Non-pigmented ciliary epithelial cell (primary cell): Measurements from ENCODE around the gene SPTBN4.
"Not testable (repeated sequence)": the region's sequence is repeated elsewhere in the genome, so short reads cannot be mapped to it uniquely, and the experiment has no call there.

ENCODE experiments used
- DNase-seq: peaks from one replicate; pipeline ENCODE4 v3.0.0-alpha.2; 2010; ENCODE audit warnings: low read depth

The SPTBN4 gene

GRCh38 chr19:40588926-40589569 is 122.2 kb downstream of the SPTBN4 start:
- no peak for DNase-seq

GRCh38 chr19:40589591-40590429 is 123.0 kb downstream of the SPTBN4 start:
- DNase-seq: no peak

DNA sequence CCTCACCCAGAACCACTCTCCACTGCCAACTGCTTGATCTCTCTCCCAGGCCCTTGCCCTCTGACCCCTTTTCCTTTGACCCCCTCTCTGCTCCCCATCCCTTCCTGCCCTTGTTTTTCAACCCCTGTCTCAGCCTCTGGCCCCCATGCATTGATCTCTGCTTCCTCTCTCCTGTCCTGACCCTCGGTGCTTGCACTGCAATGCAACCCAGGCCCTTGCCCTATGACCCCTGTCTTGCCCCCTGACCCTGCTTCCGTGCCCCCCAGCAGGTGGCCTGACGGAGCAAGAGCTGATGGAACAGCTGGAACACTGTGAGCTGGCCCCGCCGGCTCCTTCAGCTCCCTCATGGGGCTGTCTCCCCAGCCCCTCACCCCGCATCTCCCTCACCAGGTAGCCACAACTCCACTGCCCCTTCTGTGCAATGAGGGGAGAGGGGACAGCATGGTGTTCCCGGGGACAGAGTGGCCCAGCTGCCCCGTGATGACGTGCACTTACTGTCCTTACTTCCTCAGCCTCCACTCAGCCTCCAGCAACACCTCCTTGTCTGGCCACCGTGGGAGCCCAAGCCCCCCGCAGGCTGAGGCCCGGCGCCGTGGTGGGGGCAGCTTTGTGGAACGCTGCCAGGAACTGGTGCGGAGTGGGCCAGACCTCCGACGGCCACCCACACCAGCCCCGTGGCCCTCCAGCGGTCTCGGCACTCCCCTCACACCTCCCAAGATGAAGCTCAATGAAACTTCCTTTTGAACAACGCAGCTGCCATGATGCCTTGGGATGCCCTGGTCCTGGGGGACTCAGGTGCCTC is 123.9 kb downstream of the SPTBN4 start:
- no peak for DNase-seq

GRCh38 chr19:40591724-40592123 is 124.9 kb downstream of the SPTBN4 start:
- not testable (repeated sequence) for DNase-seq

DNA sequence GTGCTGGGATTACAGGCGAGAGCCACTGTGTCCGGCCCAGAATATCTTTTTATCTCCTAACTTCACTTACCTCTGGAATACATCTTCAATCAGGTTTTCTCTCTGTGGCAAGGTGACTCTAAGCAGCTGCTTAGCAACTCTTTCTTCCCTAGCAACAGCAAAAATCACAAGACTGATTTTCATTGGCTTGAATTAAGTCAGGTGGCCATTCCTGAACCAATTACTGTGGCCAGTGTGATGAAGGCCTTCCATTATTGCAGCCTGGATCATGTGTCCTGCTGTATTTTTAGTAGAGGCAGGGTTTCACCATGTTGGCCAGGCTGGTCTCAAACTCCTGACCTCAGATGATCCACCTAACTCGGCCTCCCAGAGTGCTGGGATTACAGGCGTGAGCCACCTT is 125.4 kb downstream of the SPTBN4 start:
- no peak for DNase-seq

- DNase-seq: no peak
Measured at GRCh38 chr19:40594255-40594654, 127.5 kb downstream of the SPTBN4 start.

DNA sequence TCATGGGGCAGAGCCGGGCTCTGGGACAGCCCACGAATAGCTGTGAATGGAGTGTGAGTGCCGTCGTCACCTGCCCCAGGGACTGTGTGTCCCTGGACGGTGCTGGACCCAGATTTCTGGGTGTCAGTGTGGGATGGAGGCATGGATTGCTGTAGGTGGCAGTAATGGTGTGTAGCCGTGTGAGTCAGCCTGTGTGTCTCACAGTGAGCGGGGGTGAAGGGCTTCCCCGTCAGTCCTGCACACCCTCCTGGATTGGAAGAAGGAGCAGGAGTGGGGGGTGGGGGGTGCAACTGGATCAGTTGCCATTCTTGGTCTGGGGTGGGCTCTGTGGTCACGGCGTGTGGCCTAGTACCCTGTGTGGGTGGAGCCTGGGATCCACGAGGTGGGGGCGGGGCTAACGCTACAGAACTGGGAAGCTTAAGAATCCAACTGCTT is 127.9 kb downstream of the SPTBN4 start:
- no peak for DNase-seq

DNA sequence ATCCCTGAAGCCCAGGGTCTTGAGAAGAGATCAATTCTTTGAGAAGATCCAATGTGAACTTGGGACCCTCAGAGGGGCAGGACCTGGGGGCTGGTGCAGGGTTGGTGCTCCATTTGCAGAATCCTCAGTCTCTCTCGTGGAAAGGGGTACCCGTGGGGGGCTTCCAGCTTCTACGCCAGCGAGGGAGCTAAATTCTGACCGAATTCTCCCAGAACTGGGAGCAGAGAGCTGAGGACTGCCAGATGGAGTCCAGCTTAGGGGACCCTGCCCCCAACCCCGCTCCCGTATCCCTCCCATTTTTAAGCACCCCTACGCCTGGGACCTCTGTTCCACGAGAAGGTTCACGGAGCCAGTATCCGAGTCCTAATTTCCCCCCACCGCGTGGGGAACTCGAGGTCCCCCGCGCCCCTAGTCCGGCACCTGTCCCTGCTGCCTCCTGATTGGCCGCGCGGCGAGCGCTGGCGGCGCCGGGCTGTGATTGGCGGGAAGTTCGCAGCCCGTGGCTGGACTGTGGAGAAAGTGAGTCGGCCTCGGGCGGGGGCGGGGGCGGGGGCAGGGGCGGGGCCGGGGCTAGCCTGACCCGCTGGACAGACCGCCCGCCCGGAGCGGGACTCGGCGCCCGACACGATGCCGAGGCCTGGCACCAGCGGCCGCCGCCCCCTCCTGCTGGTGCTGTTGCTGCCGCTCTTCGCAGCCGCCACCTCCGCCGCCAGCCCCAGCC is 130.0 kb downstream of the SPTBN4 start:
- no peak for DNase-seq

DNA sequence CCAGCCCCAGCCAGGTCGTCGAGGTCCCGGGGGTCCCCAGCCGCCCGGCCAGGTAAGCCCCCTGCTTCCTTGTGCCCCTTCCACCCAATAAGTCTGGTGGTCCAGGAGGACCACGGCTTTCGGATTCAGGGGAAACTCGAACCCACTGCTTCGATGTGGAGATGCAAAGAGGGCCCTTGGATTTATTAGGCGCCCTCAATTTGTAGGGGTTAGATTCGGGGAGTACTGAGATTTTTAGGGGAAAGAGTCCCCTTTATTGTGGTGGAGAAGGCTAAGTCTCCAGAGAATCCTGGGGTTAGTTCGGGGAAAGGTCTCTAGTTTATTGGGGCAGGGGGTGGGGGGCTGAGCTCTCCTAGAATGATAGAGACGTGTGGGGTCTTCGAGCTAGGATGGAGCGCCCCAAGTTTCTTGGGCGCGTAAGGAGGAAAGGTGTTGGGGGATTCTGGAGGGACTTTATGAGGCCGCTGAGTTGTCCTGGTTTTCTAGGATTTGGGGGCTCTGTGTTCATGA is 130.6 kb downstream of the SPTBN4 start:
- DNase-seq: no peak

DNA sequence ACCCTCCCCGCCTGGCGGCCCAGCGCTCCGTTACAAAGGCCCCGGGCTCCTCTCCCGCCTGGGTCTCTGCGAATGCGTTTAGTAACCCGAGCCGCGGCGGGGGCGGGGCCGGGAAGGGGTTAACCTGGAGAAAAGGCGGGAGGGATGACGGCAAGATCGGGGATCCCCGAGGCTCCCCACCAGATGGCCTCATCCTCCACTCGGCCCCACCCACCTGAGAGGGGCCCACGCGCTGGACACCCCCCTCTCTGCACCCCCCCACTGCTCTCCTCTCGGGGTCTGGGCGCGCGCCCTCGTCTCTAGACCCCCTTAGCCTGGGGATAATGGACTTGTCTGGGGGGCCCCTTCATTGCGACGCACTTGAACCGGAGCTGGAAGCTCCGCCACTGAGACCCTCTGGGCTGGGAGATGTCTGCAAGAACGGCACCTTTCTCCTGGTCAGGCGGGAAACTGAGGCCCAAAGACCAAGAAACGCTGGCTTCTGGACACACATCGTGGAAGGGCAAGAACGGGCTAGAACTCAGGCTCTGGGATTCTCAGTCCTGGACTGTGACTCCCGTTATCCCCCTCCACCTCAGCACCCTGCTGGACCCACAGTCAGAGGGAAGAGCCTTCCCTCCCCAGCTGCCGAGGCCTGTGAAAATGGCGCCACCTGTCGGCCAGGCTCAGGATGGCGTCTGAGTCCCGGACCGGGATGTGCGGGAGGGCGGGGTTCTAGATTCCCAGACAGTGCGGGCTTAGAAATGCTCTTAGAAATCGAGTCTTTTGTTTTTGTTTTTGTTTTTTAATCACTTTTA is 131.5 kb downstream of the SPTBN4 start:
- DNase-seq: no peak

GRCh38 chr19:40598918-40599307 is 132.1 kb downstream of the SPTBN4 start:
- no peak for DNase-seq

DNA sequence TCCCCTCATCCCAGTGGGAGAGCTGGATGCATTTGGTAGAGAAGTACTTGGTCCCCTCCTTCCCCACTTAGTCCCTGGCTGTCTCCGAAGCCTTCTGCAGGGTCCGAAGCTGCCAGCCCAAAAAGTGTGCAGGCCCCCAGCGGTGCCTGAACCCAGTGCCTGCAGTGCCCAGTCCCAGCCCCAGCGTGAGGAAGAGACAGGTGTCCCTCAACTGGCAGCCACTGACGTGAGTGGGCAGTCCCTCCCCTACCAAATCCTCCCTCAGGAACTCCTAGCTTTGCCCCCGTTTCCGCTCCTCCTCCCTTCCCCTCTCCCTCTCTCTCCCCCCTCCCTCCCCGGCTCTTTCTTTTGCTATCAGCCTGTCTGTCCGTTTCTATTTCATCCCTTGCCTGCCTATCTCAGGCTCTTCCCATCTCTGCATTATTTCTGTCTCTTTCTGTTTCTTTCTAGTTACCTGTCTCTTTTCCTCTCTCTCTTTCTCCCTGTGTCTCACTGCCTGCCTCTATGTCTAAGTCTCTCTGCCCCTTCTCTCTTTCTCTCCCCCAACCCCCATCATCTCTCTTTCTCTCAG is 132.6 kb downstream of the SPTBN4 start:
- DNase-seq: no peak

DNA sequence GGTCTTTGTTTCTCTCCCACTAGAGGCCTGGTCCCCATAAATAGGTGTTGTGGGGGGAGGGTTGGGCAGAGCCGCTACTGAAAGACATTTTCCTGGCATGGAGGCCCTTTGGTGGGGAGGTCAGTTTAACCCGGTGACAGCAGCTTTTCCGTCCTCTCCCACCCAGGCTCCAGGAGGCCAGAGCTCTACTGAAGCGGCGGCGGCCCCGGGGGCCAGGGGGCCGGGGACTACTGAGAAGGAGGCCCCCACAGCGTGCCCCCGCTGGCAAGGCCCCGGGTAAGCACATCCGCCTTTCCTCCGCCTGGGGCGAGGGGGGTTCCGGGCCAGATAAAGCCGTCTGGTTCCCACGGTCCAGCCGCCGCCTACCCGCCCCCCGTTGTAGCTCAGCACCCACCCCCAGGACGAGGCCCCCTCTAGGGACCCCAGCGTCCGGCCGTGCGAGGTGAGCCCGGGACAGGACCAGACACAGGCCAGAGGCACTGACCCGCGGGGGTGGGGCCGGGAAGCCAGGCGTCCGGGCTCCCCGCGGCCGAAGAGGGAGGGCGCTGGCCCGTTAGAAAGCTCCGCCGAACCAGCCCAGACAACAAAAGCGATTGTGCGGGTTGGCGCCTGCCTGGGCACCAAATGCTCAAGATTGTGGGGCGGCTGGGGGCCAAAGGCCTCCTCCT is 133.2 kb downstream of the SPTBN4 start:
- DNase-seq: no peak

GRCh38 chr19:40600570-40601133 is 133.9 kb downstream of the SPTBN4 start:
- DNase-seq: no peak

- DNase-seq: no peak
Measured at GRCh38 chr19:40601134-40601974, 134.6 kb downstream of the SPTBN4 start, which contains the start of gene LTBP4. Gene LTBP4, plus strand, starts transcription at chr19:40601369. Its CDS starts 19 bp downstream, at chr19:40601388.

DNA sequence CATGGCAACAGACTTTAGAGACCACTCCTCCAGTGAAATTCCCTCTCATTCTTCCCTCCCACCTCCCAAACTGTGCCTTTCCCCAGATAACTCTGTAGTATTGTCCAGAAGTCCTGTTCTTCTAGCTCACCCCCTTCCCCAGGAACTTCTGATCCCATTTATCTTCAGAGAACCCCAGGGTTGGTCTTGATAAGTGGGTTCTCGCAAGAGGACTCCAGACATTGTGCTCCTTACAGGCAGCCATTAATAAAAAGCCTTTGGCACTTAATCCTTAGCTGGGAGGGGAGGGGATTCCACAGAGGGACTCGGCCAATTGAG is 136.2 kb downstream of the SPTBN4 start:
- DNase-seq: no peak

- DNase-seq: peak; percentile 80
Measured at GRCh38 chr19:40603389-40604170, 136.8 kb downstream of the SPTBN4 start.

DNA sequence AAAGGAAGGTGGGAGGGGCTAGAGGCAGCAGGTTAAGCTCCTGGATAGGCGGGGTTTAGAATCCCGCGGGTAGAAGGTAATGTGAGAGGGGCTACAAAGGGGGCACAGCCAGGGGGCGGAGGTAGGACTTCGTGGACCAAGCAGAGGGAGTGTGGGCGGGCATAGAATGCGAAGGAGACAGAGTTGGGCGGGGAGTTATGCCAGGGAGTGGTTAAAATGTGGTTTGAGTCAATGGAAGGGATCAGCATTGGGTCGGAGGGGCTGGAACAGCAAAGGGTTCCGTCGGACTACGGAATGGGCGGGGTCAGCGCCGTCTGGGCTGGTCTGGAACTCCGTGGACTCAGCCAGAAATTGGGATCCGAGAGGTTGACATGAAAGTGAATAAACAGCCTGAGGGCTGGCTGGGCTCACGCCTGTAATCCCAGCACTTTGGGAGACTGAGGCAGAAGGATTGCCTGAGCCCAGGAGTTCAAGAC is 137.4 kb downstream of the SPTBN4 start:
- DNase-seq: no peak
